ENCODE data around the gene TCP11L2.
"Not testable (repeated sequence)": the region's sequence is repeated elsewhere in the genome, so short reads cannot be mapped to it uniquely, and the experiment has no call there.

TCP11L2 gene

GRCh38 chr12:106282457-106283097 is 20.0 kb upstream of the TCP11L2 start:
- in situ Hi-C loops (cut with MboI; ENCODE audit: low sequenced_read_pairs), result no loop called here

DNA sequence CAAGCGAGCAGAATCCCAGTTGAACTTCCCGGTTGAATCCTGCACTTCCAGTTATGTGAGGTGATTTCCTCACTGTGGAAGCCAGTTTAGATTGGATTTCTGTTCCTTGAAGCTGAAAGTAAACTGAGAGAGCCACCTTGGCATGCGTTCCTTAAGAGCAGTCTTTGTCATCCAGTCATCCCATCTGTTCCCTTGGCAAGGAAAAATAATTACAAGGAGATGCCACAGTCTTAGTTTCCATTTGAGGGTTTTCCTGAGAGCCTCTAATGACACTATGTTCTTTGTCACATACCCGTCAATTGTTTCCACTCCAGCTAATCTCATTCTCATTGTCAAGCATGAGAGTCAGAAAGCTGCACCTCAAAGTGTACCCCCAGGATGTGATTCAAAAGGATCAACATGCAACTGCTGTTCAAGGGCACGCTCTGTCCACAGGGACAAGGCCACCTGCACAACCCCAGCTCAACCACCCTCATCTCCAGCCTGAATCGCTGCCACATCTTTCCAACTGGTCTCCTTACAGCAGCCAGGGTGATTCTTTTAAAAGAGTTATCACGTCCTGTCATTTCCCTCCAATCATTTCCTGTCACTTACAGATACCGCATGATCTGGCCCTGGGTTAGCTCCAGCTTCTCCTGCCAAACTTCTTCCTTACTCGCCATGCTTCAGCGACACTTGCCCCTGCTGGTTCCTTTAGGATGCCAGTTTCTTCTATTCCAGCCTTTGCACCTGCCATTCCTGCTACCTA is 18.0 kb upstream of the TCP11L2 start:
- in situ Hi-C loops (cut with MboI; ENCODE audit: low sequenced_read_pairs), result no loop called here

DNA sequence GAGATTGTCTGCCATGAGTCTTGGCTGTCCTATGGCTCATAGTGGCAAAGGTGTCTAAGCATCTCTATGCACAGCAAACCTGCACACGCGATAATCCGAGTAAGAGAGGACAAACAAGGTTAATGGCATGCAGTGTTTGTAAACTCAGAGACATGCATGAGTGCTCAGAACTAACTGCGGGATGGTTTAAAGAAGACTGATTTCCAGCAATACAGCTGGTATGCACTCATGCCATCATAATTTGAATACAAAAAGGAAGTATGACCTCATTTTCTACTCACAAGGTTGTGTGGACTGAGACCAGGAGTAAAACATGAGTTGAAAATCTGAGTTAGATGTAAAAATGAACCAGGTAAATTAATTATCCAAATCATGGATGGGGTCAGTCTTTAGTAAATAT is 16.6 kb upstream of the TCP11L2 start:
- in situ Hi-C loops (cut with MboI; ENCODE audit: low sequenced_read_pairs), result no loop called here

DNA sequence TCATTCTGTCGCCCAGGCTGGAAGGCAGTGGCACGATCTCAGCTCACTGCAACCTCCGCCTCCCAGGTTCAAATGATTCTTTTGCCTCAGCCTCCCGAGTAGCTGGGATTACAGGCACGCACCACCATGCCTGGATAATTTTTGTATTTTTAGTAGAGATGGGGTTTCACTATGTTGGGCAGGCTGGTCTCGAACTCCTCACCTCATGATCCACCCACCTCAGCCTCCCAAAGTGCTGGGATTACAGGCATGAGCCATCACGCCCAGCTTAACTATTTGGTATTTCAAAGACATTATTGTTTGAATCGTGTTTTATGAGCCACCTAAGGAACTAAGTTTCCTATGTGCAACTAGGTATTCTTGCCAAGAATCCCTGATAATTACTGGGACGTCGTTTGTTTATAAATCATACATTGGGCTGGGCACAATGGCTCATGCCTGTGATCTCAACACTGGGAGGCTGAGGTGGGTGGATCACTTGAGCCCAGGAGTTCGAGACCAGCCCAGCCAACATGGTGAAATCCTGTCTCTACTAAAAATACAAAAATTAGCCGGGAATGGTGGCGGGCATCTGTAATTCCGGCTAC is 15.9 kb upstream of the TCP11L2 start:
- in situ Hi-C loops (cut with MboI; ENCODE audit: low sequenced_read_pairs), result not testable (repeated sequence)

DNA sequence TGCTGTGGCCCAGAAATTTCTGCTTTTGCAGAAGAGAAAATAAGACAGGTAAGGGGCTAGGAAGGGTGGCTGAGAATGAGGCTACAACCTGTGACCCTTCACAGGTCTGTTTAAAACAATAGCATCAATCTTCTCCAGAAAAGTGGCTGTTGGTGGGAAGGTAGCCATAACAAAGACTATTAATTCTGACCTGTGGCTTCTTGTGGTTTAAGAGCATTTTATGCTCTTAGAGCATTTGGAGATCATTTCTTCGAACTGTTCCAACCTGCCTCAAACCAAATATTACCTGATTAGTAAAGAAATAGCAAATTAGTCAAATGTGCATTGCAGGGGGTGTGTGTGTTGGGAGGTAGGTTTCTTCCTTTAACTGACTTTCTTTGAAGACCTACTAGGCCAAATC is 15.2 kb upstream of the TCP11L2 start:
- in situ Hi-C loops (cut with MboI; ENCODE audit: low sequenced_read_pairs), result no loop called here

GRCh38 chr12:106288101-106288493 is 14.4 kb upstream of the TCP11L2 start:
- in situ Hi-C loops (cut with MboI; ENCODE audit: low sequenced_read_pairs), result no loop called here

DNA sequence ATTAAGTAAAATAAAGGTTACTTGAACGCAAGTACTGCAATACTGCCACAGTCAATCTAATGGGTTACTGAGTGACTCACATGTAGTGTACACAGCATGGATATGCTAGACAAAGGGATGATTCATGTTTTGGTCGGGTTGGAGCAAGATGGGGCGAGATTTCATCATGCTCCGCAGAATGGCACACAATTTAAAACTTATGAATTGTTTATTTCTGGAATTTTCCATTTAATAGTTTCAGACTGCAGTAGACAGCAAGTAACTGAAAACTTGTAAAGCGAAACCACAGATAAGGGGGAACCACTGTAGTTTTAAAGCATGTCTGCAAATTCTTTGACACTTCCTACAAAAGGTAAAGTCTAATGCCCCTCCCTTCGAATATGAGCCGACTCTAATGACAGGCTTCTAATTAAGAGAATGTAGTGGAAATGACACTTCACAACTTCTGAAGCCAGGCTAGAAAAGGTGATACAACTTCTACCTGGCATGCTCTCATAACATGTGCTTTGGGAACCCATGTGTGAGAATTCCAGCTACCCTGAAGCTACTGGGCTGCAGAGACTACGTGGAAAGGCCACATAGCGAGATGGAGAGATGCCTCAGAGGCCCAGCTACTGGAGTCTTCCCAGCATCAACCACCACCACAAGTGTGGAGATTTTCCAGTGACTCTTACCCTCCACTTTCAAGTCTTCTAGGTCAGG is 13.9 kb upstream of the TCP11L2 start:
- in situ Hi-C loops (cut with MboI; ENCODE audit: low sequenced_read_pairs), result no loop called here

GRCh38 chr12:106289196-106289681 is 13.3 kb upstream of the TCP11L2 start:
- in situ Hi-C loops (cut with MboI; ENCODE audit: low sequenced_read_pairs), result no loop called here

DNA sequence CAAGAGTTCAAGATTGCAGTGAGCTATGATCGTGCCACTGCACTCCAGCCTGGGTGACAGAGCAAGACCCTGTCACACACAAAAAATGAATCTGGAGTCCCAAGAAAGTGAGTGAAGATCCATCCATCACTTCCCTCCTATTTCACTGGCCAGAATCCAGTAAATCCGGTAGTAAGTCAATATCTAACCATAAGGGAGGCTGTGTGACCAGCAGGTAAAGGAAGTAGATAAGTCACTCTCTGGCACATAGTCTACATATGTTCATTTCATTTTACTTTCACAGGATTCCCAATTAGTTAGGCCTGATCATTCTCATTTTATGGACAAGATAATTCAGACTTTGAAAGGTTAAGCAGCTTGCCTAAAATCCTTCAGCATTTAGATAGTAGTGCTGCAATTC is 11.9 kb upstream of the TCP11L2 start:
- in situ Hi-C loops (cut with MboI; ENCODE audit: low sequenced_read_pairs), result no loop called here

- in situ Hi-C loops (cut with MboI; ENCODE audit: low sequenced_read_pairs), result no loop called here
Measured at GRCh38 chr12:106291342-106291741, 11.2 kb upstream of the TCP11L2 start.

GRCh38 chr12:106292339-106292738 is 10.2 kb upstream of the TCP11L2 start:
- in situ Hi-C loops (cut with MboI; ENCODE audit: low sequenced_read_pairs), result no loop called here

GRCh38 chr12:106296179-106296877 is 6.2 kb upstream of the TCP11L2 start:
- in situ Hi-C loops (cut with MboI; ENCODE audit: low sequenced_read_pairs), result no loop called here

- in situ Hi-C loops (cut with MboI; ENCODE audit: low sequenced_read_pairs), result no loop called here
Measured at GRCh38 chr12:106297075-106297474, 5.5 kb upstream of the TCP11L2 start.

GRCh38 chr12:106297681-106298080 is 4.9 kb upstream of the TCP11L2 start:
- in situ Hi-C loops (cut with MboI; ENCODE audit: low sequenced_read_pairs), result no loop called here

- in situ Hi-C loops (cut with MboI; ENCODE audit: low sequenced_read_pairs), result no loop called here
Measured at GRCh38 chr12:106299202-106299774, 3.2 kb upstream of the TCP11L2 start.

DNA sequence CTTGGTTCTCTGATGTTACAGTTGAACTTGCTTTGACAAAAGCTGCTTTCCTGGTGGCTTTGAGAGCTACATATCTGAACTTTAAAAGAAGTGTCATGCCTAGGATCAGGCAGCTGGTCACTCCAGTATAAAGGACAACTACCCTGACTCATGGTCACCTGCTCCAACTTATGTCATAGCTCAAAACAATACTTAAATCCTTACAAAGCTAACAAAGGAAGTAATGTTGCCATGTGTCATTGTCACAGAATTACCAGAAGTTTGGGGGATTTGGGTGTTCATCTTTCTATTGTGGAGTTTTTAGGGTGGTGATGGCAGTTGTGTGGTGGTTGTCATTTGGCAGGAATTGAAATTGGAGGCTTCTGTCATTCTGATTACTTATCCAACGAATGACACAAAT is 1.8 kb upstream of the TCP11L2 start:
- in situ Hi-C loops (cut with MboI; ENCODE audit: low sequenced_read_pairs), result no loop called here

GRCh38 chr12:106301241-106301610 is 1.3 kb upstream of the TCP11L2 start:
- in situ Hi-C loops (cut with MboI; ENCODE audit: low sequenced_read_pairs), result no loop called here

GRCh38 chr12:106301611-106302321 is 767 bp upstream of the TCP11L2 start:
- in situ Hi-C loops (cut with MboI; ENCODE audit: low sequenced_read_pairs), result no loop called here

DNA sequence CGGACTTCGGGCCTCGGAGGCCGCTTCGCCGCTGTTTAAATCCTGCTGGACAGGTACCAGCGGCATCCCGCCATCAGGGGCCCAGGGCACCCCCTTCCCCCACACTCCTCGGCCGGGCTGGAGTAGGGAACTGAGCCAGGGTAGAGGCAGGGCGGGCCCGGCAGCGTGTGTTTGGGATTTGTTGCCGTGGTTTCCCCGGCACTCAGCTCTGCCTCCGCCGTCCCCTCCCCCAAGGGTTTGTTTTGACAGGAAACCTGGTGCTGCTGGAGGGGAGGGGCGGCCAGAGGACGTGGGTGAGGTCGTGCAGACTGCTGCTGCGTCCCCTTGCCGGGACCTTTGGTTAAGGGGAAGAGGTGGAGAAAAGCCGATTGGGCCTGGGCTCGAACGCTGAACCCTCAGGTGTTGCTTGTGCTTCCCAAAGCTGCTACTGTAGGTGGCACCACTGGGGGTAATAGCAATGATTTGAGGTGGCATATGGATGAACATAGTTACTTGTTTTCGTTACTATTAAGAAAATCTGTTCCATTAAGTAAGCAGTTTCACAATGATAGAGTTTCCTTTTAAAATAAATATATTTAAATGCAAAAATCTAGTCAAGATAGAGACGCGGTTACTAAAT is 778 bp downstream of the TCP11L2 start:
- in situ Hi-C loops (cut with MboI; ENCODE audit: low sequenced_read_pairs), result no loop called here

DNA sequence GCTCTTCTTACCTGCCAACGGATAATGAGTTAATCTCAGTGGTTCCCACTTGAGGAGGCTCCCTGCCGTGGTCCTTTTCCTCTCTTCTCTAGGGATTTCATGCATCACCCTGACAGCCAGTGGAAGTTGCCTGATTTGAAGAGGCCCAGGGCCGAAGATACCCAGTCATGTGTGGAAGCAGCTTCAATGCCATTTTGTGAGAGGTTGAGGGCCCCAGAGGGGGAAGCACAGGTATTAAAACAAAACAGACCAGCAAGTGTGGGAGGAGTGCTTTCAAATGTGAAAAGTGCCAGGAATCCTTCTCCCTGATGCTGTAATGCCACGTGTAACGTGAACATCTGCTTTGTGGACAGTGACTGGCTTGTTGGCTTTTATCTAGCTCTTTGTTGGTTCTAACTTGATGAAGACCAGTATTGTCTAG is 1.5 kb downstream of the TCP11L2 start:
- in situ Hi-C loops (cut with MboI; ENCODE audit: low sequenced_read_pairs), result no loop called here

All from HL-60/S4 treated with retinoic acid at 250 ng/mL for 4 days and 3 days (cell line).